Stimulated activated effector memory CD8-positive, alpha-beta T cell treated with anti-CD3 and anti-CD28 coated beads, Interleukin-12 subunit alpha, Interleukin-12 subunit beta, amount 100 ng/mL, for 72 hours (primary cell): ENCODE results near the gene SLC1A3.
A peak's percentile ranks its signal among the peaks of the same experiment; 100 is the strongest.

Experiments
- ATAC-seq: fragments of 150-1000 bp; cut with Tn5 transposase; 2 replicates; pipeline ENCODE4 v1.10.0; 2021
- DNase-seq, 2 donors: peaks; one replicate each; pipeline ENCODE4 v3.0.0; 2021 to 2022; ENCODE audit warnings: low spot score in 2 of 2
- H3K27ac Mint-ChIP-seq: one replicate; pipeline ENCODE4 v1.8.0; 2022; ENCODE audit warnings: mild to moderate bottlenecking, mixed read lengths
- H3K36me3 Mint-ChIP-seq: one replicate; pipeline ENCODE4 v1.8.0; 2022; ENCODE audit warnings: mild to moderate bottlenecking, mixed read lengths
- H3K4me1 Mint-ChIP-seq: one replicate; pipeline ENCODE4 v1.8.0; 2022; ENCODE audit warnings: mixed read lengths
- H3K4me3 Mint-ChIP-seq: one replicate; pipeline ENCODE4 v1.8.0; 2022; ENCODE audit warnings: mild to moderate bottlenecking, mixed read lengths
- H3K9me3 Mint-ChIP-seq: one replicate; pipeline ENCODE4 v1.8.0; 2022; ENCODE audit warnings: mixed read lengths

The SLC1A3 gene

DNA sequence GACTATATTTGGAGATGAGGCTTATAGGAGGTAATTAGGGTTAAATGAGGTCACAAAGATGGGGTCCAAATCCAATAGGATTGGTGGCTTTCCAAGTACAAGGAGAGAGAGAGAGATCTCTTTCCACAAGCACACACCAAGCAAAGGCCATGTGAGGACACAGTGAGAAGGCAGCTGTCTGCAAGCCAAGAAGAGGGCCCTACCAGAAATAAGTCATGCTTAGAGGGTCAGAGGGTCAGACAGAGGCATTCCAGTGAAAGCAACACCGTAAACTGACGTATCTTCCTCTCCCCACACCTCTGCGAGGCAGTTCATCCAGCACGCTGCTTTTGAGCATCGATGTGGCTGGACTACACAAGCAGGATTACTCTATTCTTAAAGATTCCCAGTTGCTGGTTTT lies 87.9 kb downstream of the SLC1A3 start:
- ATAC-seq (no peak), DNase-seq (no peak)
- no peak overlapping the region for H3K4me3 Mint-ChIP-seq
- H3K9me3 Mint-ChIP-seq: no peaks in the 10 kb centered on the region
- no peak overlapping the region for H3K27ac Mint-ChIP-seq
- H3K4me1 Mint-ChIP-seq: peaks cover 20% of the 10 kb centered on the region
- no peaks in the 10 kb centered on the region for H3K36me3 Mint-ChIP-seq

DNA sequence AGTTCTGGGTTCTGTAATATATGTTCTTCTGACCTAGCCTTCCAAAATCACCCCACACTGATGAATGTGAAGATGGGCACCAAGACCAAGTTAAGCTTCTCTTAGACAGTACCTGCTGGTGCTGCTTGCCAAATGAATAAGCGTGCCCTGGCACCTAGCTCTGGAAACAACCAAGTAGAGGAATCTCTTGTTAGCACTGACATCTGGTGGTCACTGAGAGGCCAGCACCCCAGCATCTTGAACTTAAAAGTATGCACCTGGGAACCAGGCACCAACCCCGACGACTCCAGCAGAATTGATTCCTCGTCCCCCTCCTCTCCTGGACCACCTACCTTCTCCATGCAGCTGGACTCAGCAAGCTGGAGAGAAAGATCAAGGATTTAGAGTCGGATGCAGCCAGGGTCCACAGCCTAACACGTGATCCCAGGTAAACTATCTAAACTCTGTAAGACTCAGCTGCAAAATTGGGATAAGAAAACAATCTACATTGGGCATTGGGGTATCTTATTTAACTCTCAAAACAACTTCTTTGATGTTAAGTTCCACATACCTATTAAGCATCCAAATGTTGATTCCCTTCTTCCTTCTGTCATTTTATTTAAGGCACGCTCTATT lies 89.8 kb downstream of the SLC1A3 start:
- peak; percentile 65 for ATAC-seq
- Mint-ChIP-seq H3K4me3 (no peak overlapping the region), H3K4me1 (peaks cover 5% of the 10 kb centered on the region), H3K36me3 (no peaks in the 10 kb centered on the region), H3K27ac (no peak overlapping the region), H3K9me3 (no peaks in the 10 kb centered on the region)
- peak in 1 of 2 donors; percentile 54 for DNase-seq

DNA sequence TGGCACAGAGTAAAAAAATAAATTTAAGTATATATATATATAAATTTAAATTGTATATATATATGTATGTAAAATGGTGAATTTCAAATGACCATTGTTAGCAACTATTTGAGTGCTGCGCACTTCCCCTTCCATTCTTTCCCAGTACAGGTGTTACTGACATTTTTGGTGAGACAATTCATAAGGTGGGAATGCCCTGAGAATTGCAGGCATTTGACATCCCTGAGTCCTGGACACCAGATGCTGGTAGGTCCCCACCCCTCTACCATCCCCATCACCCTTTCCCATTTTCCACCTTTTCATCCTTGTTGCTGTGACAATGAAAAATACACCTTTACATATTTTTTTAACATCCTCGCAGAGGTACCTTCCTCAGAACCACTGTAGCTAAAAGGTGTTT lies 91.6 kb downstream of the SLC1A3 start:
- Mint-ChIP-seq H3K4me1 (peaks cover 5% of the 10 kb centered on the region), H3K9me3 (no peaks in the 10 kb centered on the region), H3K36me3 (no peaks in the 10 kb centered on the region), H3K4me3 (no peak overlapping the region), H3K27ac (no peak overlapping the region)
- DNase-seq (no peak), ATAC-seq (no peak)

DNA sequence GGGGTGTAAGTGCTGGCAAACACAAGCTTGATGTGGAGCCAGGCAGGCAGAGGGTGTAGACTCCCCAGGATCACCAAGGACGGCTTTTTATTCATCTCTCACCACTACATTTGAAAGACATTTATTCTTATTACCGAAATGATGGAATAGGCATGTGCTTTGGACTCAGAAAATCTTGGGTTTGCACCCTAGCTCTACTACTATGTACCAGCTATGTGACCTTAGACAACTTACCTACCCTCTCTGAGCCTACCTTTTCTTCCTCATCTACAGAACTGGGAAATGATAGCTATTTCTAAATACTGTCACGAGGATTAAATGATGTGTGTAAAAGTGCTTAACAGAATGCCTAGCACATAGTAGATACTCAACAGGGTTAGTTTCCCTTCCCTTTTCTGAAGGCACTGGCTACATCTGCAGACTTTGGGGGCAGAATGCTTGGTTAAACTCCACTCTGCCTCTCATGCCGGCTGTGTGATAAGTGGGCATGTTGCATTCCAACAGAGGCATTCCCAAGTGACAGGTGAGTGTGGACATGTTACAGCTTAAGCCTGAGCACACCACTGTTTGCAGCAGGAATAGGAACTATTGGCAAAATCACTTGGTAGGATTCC lies 94.8 kb downstream of the SLC1A3 start:
- DNase-seq: no peak
- no peak overlapping the region for H3K4me3 Mint-ChIP-seq
- ATAC-seq: peak; percentile 19

DNA sequence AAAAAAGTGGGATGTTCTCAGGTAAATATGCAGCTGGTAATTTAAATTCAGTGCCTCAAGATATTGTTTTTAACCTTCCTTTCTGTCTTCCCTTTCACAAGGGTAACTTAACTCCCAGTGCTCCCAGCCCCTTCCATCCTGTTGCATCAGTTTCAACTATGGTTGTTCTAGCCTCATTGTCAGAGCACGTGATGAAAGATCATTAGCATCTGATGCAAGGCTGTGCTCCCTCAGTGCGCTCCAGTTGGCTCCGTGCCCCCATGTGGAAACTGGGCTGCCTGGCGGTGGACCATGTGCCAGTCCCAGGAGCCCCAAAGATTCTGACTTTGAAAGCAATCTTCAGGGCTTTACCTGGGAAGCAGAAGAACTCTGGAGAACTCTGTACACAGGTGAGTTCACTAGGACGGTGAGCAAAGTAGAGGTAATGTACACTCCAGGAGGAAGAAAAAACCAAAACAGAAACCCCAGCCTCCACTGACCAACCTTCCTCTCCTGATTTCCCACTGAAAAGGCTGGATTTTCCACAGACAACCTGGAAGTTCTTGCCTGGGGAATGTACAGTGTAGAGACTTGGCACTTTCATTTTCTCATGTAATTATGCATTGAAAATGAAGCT lies 96.9 kb downstream of the SLC1A3 start:
- DNase-seq (no peak), ATAC-seq (no peak)
- H3K27ac Mint-ChIP-seq: no peak overlapping the region
- H3K9me3 Mint-ChIP-seq: no peaks in the 10 kb centered on the region
- H3K4me1 Mint-ChIP-seq: no peaks in the 10 kb centered on the region
- H3K4me3 Mint-ChIP-seq: no peak overlapping the region
- H3K36me3 Mint-ChIP-seq: no peaks in the 10 kb centered on the region

More for the DNA sequence above, 94.8 kb downstream of the SLC1A3 start:
- Mint-ChIP-seq H3K4me1 (no peaks in the 10 kb centered on the region), H3K36me3 (no peaks in the 10 kb centered on the region), H3K27ac (no peak overlapping the region), H3K9me3 (no peaks in the 10 kb centered on the region)

DNA sequence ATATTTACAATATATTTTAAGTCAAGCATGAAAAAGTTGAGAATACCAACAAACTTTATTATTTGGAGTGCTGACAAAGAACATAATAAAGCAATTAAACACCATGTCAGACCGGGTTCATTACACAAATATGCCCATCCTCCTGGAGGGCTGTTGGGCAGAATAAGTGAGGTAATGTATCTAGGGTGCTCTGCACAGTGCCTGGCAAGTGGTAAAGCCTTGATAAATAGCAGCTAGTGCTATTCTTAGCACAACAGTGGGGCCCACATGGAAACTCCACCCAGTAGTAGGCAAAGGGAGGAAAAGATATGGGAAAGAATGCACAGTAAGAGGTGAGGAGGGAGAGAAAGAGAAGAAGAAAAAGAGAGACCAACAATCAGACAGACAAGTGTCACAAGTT lies 97.7 kb downstream of the SLC1A3 start:
- no peaks in the 10 kb centered on the region for H3K36me3 Mint-ChIP-seq
- H3K27ac Mint-ChIP-seq: no peak overlapping the region
- H3K4me3 Mint-ChIP-seq: no peak overlapping the region
- DNase-seq (no peak), ATAC-seq (no peak)
- H3K9me3 Mint-ChIP-seq: no peaks in the 10 kb centered on the region
- no peaks in the 10 kb centered on the region for H3K4me1 Mint-ChIP-seq

DNA sequence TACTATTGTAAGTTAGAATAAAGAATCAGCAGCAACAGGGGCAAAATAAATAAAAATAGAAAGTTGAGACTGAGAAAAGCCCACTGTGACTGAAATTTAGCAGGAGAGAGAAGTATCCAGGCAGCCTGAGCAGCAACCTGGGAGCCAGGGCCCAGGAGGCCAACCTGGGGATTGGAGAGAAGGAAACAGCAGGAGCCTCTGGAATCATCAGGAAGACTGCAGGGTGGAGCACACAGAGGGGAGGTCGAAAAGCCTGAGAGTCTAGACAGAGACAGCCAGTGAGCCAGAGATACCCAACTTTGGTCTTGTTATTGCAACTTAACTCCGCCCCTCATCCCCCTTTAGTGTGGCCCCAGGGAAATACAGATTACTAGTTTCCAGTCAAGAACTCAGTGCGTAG lies 98.6 kb downstream of the SLC1A3 start:
- ATAC-seq: no peak
- Mint-ChIP-seq H3K4me3 (no peak overlapping the region), H3K36me3 (no peaks in the 10 kb centered on the region), H3K27ac (no peak overlapping the region), H3K9me3 (no peaks in the 10 kb centered on the region), H3K4me1 (no peaks in the 10 kb centered on the region)
- no peak for DNase-seq

DNA sequence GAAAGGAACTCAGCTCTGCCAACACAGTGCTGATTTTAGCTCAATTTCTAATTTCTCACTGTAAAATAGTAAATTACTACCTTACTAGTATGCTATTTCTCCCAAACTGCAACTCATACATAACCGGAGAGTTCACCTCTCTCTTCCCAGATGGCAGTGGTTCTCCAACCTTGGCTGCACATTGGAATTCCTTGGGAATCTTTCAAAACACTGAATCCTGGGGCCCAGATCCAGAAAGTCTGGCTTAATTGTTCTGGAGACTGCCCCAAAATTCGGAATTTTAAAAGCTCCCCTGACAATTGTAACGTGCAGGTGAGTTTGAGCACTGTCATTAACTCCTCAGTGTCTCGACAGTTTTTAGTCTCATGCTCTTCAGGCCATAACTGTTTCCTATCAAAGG lies 100.3 kb downstream of the SLC1A3 start:
- ATAC-seq: no peak
- Mint-ChIP-seq H3K36me3 (no peaks in the 10 kb centered on the region), H3K4me1 (no peaks in the 10 kb centered on the region), H3K9me3 (no peaks in the 10 kb centered on the region), H3K4me3 (no peak overlapping the region), H3K27ac (no peak overlapping the region)
- no peak for DNase-seq

DNA sequence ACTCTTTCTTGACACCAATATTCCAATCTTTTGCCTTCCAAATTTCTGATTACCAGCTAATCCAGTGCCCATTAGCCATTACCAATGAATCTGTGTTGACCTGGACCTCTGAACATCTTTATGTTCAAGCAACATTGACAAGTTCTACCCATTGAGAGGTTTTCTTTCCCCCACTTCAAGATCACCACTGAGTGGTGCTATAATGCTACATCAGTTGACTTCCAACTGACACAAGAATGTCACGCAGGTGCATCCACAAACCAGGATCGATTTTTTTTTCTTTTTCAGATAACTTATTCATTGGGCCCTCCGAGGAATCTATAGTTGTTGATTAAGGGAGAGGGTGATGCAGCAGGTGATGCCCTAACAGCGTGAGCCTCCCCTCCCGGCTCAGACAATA lies 102.6 kb downstream of the SLC1A3 start:
- Mint-ChIP-seq H3K36me3 (no peaks in the 10 kb centered on the region), H3K4me1 (no peaks in the 10 kb centered on the region), H3K4me3 (no peak overlapping the region), H3K9me3 (no peaks in the 10 kb centered on the region), H3K27ac (no peak overlapping the region)
- no peak for ATAC-seq
- no peak for DNase-seq

DNA sequence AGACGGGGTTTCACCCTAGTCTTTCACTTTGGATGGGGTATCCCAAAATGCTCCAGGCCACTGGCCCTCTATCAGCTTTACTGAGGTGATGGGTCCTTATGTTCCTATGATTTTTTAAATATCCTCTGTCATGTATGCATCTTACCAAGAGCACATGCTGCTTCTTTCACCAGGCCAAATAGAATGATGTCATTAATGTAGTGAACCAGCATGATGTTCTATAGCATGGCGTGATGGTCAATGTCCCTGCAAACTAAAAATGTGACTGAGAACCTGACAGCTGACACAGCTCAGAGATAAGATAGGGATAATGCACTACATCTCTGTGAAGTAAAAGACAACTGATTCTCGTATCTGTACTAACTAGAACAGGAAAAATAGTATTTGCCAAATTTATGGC lies 103.6 kb downstream of the SLC1A3 start:
- Mint-ChIP-seq H3K4me1 (no peaks in the 10 kb centered on the region), H3K27ac (no peak overlapping the region), H3K9me3 (no peaks in the 10 kb centered on the region), H3K4me3 (no peak overlapping the region), H3K36me3 (no peaks in the 10 kb centered on the region)
- DNase-seq: no peak
- no peak for ATAC-seq

DNA sequence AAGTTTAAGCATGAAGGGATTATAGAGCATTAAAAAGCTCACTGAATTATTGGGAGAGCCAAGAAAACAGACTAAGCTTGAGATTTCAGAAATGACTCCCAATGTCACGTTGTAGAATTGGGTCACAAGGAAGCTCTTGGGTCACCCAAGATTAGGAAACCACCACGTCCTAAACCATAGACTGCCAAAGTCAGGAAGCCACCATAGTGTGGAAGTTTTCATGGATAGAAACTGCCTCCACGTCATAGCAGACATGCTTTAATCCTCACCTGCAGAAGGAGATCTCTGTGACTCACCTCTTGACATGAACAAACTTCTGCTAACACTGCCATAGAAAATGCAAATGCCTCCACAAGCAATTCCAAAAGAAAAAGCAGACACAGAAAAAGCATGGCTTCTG lies 106.3 kb downstream of the SLC1A3 start:
- H3K36me3 Mint-ChIP-seq: no peaks in the 10 kb centered on the region
- H3K4me3 Mint-ChIP-seq: no peak overlapping the region
- no peak overlapping the region for H3K27ac Mint-ChIP-seq
- no peaks in the 10 kb centered on the region for H3K4me1 Mint-ChIP-seq
- ATAC-seq (no peak), DNase-seq (no peak)
- no peaks in the 10 kb centered on the region for H3K9me3 Mint-ChIP-seq

DNA sequence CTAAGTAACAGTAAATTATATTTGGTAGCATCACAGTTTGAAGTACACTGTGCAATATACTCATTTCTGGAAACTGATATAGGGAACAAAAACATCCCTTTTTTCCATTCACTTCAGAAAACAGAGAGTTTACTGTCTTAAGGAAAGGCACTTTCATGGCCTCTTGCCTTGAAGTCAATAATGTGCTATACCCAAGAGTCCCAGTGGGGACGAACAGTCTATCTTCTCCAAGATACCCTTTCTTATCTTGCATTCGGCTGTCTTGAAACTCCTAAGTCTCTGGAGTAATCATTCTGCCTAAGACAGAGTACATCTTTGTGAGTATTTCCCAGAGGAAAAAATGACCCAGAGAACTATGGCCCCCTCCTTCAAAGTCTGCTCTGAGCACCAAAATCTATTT lies 107.1 kb downstream of the SLC1A3 start:
- no peaks in the 10 kb centered on the region for H3K36me3 Mint-ChIP-seq
- no peak for ATAC-seq
- H3K9me3 Mint-ChIP-seq: no peaks in the 10 kb centered on the region
- no peak overlapping the region for H3K27ac Mint-ChIP-seq
- no peak overlapping the region for H3K4me3 Mint-ChIP-seq
- H3K4me1 Mint-ChIP-seq: no peaks in the 10 kb centered on the region
- DNase-seq: no peak

DNA sequence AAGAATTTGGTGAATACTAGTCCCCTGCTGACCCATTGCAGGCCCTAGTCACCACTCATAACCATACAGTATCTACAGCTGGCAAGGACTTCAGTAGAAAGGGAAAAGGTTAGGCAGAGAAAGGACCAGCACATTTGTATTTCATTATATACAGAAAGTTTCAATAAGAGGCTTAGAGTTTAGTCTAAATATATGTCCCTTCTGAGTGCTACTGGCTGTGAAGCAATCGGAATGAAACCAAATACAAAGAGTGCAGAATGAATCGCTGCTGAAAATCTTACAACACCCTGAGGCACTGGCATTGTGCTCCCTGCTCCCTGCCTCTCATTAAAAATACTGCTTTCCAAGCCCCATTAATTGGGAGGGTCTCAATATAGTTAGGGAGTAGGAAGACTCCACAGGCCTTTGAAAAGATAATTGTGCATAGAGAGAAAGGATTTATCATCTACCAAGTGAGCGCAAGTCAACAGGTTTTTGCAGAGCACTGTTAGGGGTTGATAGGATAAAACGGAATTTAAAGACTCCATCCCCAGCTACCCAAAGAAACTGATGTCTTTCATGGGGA lies 110.8 kb downstream of the SLC1A3 start:
- no peak for ATAC-seq
- H3K9me3 Mint-ChIP-seq: no peaks in the 10 kb centered on the region
- DNase-seq: no peak
- no peak overlapping the region for H3K27ac Mint-ChIP-seq
- no peak overlapping the region for H3K4me3 Mint-ChIP-seq
- H3K36me3 Mint-ChIP-seq: no peaks in the 10 kb centered on the region
- H3K4me1 Mint-ChIP-seq: no peaks in the 10 kb centered on the region

DNA sequence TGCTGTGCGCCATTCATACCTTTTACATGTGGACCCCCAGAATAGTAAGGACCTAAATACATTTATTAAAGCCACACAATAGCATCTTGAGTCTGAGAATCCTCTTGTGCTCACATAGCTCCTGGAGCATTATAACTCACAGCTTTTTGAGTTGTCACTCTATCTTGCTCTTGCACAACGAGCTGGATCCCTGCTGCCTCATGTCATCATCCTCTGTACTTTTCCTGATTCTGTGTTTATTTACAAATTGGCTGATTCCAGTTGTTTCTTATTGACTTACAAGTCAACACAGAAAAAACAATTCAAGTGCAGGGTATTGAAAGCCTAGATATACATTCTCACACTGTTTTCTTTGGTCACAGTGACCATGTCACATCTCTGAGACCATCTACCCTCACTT lies 112.9 kb downstream of the SLC1A3 start:
- Mint-ChIP-seq H3K27ac (no peak overlapping the region), H3K4me1 (peaks cover 6% of the 10 kb centered on the region), H3K36me3 (no peaks in the 10 kb centered on the region), H3K9me3 (no peaks in the 10 kb centered on the region), H3K4me3 (no peak overlapping the region)
- no peak for DNase-seq
- no peak for ATAC-seq

DNA sequence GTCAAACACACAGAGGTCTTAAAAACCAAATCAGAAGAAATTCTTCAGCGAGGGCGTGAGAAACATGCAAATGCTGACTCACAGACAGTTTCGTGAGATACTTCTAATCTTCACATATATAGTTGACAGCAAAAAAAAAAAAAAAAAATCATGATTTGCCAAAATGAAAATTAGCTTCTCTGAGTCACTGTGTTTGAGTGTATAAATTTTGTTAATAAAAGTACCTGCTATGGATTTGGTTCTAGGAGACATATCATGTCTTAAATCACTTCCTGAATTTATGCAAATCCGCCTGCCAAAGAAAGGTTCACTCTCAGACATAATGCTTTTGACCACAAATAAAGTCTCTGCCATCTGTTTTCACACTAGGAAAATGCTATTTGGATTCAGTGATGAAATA lies 114.3 kb downstream of the SLC1A3 start:
- ATAC-seq: no peak
- no peak for DNase-seq
- no peaks in the 10 kb centered on the region for H3K9me3 Mint-ChIP-seq
- H3K27ac Mint-ChIP-seq: no peak overlapping the region
- no peaks in the 10 kb centered on the region for H3K36me3 Mint-ChIP-seq
- peaks cover 6% of the 10 kb centered on the region for H3K4me1 Mint-ChIP-seq
- no peak overlapping the region for H3K4me3 Mint-ChIP-seq

DNA sequence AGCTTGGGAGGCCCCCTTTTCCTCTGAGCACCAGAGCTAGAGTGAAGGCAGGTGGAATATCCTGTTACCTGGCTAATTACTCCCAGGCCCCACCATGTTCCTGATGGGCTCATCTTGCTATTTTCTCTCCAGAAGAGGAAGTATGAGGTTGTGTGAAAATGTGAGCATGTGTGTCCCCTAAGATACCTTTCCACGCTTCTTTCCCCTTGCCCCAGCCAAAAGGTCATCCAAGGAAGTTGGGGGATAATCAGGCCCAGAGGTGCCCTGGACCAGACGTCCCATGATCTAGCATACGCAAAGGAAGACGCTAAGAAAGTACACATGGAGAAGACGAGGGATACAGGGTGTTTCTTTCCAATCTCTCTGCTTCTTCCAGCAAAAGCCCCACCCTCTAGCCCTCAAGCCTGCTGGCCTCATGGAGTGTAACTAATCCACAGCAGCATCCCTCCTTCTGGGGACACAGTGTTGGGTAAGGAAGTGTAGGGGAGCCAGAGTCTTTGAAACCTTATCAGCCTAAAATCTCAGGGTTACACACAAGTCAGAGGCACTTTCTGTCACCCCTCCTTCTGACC lies 115.3 kb downstream of the SLC1A3 start:
- Mint-ChIP-seq H3K27ac (no peak overlapping the region), H3K4me3 (no peak overlapping the region), H3K9me3 (no peaks in the 10 kb centered on the region), H3K4me1 (peaks cover 6% of the 10 kb centered on the region), H3K36me3 (no peaks in the 10 kb centered on the region)
- DNase-seq (no peak), ATAC-seq (no peak)
